ENCODE measurements around the gene APC.

The APC gene

GRCh38 chr5:112697322-112697721 is 40.4 kb upstream of the APC start:
- no peak overlapping the region for H3K4me3 ChIP-seq (ENCODE audit: low read depth in 1 of 2, low read length in 2 of 2)
- H3K9me3 ChIP-seq (ENCODE audit: control insufficient read depth in 1 of 2, low read length in 2 of 2): no peaks in the 10 kb centered on the region
- no peaks in the 10 kb centered on the region for H3K4me1 ChIP-seq (ENCODE audit: control insufficient read depth in 1 of 2, insufficient read depth in 2 of 2, low read length in 2 of 2)
- no peak overlapping the region for H3K27ac ChIP-seq (ENCODE audit: low read depth, low read length)
- no peak overlapping the region for H3K9ac ChIP-seq (ENCODE audit: low read depth in 1 of 2, low read length in 2 of 2)
- H3K27me3 ChIP-seq (ENCODE audit: control insufficient read depth in 1 of 2, insufficient read depth in 2 of 2, low read length in 2 of 2): no peaks in the 10 kb centered on the region
- H3K36me3 ChIP-seq (ENCODE audit: control insufficient read depth in 1 of 2, insufficient read depth in 2 of 2, low read length in 2 of 2): no peaks in the 10 kb centered on the region

- Histone ChIP-seq H3K27me3 (ENCODE audit: control insufficient read depth in 1 of 2, insufficient read depth in 2 of 2, low read length in 2 of 2) (no peaks in the 10 kb centered on the region), H3K27ac (ENCODE audit: low read depth, low read length) (no peak overlapping the region), H3K4me3 (ENCODE audit: low read depth in 1 of 2, low read length in 2 of 2) (no peak overlapping the region), H3K9ac (ENCODE audit: low read depth in 1 of 2, low read length in 2 of 2) (no peak overlapping the region), H3K4me1 (ENCODE audit: control insufficient read depth in 1 of 2, insufficient read depth in 2 of 2, low read length in 2 of 2) (no peaks in the 10 kb centered on the region), H3K9me3 (ENCODE audit: control insufficient read depth in 1 of 2, low read length in 2 of 2) (no peaks in the 10 kb centered on the region), H3K36me3 (ENCODE audit: control insufficient read depth in 1 of 2, insufficient read depth in 2 of 2, low read length in 2 of 2) (no peaks in the 10 kb centered on the region)
These were observed 39.9 kb upstream of the APC start for GRCh38 chr5:112697833-112698232.

DNA sequence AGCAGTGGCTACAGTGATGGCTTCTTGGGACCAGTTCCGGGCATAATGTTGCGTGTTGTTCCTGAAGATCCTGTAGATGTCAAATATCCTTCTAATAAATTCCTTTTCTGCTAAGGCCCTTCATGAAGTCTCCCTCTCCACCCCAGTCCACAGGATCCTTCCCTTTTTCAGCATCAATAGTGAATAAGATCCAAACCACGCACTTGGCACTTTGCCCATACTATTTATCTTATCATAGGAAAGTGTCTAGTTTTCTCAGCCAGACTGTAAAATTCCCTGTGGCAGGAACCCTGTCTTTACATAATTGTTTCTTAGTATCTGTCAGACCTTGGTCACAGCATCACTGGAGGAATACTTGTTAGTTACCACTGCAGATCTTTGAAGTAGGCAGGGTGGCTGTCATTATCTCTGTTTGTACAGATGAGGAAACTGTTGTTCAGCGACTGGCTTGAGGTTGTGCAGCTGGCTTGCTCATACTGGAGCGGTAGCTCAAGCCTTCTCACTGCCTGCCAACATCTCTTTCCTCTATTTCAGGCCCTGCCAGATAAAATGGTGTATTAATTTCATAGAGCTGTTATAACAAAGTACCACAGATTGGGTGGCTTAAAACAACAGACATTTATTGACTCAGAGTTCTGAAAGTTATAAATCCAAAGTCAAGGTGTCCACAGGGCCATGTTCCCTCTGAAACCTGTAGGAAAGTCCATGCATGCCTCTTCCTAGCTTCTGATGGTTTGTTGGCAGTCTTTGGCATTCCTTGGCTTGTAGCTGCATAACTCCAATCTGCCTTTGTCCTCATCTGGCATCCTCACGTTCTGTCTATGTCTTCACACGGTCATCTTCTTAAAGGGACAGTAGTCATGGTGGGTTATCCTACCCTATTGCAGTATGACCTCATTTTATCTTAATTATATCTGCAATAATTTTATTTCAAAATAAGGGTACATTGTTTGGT is 33.5 kb upstream of the APC start:
- Histone ChIP-seq H3K4me3 (ENCODE audit: low read depth in 1 of 2, low read length in 2 of 2) (no peak overlapping the region), H3K27ac (ENCODE audit: low read depth, low read length) (no peak overlapping the region), H3K4me1 (ENCODE audit: control insufficient read depth in 1 of 2, insufficient read depth in 2 of 2, low read length in 2 of 2) (peaks cover 7 to 13% of the 10 kb centered on the region in 2 donors), H3K9ac (ENCODE audit: low read depth in 1 of 2, low read length in 2 of 2) (no peak overlapping the region), H3K27me3 (ENCODE audit: control insufficient read depth in 1 of 2, insufficient read depth in 2 of 2, low read length in 2 of 2) (no peaks in the 10 kb centered on the region), H3K9me3 (ENCODE audit: control insufficient read depth in 1 of 2, low read length in 2 of 2) (no peaks in the 10 kb centered on the region), H3K36me3 (ENCODE audit: control insufficient read depth in 1 of 2, insufficient read depth in 2 of 2, low read length in 2 of 2) (no peaks in the 10 kb centered on the region)

DNA sequence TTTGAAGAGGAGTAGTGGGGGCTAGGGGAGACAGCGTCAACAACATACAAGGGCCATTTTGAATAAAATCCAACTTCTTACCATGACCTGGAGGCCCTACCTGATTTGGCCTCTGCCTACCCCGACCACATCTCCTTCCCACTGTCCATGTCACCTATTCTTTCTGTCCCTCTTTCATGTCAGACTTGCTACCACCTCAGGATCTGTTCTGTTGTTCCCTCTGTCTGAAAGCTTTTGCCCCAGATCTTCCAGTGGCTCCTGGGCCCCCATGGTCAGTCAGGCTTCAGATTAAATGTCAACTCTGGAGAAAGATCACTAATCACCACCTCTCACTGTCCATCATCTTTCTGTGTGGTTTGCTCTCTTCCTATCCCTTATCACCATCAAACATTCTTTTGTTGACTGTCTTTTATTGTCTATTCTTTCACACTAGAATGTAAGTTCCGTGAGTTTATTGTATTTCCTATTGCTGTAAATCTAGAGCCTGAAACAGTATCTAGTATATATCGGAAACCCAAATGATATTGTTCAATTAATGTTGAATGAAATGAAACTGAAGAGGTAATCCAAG is 31.2 kb upstream of the APC start:
- H3K9me3 ChIP-seq (ENCODE audit: control insufficient read depth in 1 of 2, low read length in 2 of 2): no peaks in the 10 kb centered on the region
- peak overlapping the region; percentile 69 to 86 for H3K9ac ChIP-seq (ENCODE audit: low read depth in 1 of 2, low read length in 2 of 2)
- peak overlapping the region; percentile 86 to 98 for H3K4me3 ChIP-seq (ENCODE audit: low read depth in 1 of 2, low read length in 2 of 2)
- H3K36me3 ChIP-seq (ENCODE audit: control insufficient read depth in 1 of 2, insufficient read depth in 2 of 2, low read length in 2 of 2): no peaks in the 10 kb centered on the region
- no peak overlapping the region for H3K27ac ChIP-seq (ENCODE audit: low read depth, low read length)
- H3K27me3 ChIP-seq (ENCODE audit: control insufficient read depth in 1 of 2, insufficient read depth in 2 of 2, low read length in 2 of 2): no peaks in the 10 kb centered on the region
- H3K4me1 ChIP-seq (ENCODE audit: control insufficient read depth in 1 of 2, insufficient read depth in 2 of 2, low read length in 2 of 2): peaks cover 17 to 25% of the 10 kb centered on the region in 2 donors

GRCh38 chr5:112707187-112708102 is 30.2 kb upstream of the APC start:
- Histone ChIP-seq H3K4me3 (ENCODE audit: low read depth in 1 of 2, low read length in 2 of 2) (peak overlapping the region; percentile 86 to 98), H3K27me3 (ENCODE audit: control insufficient read depth in 1 of 2, insufficient read depth in 2 of 2, low read length in 2 of 2) (no peaks in the 10 kb centered on the region), H3K27ac (ENCODE audit: low read depth, low read length) (peak overlapping the region; percentile 79), H3K36me3 (ENCODE audit: control insufficient read depth in 1 of 2, insufficient read depth in 2 of 2, low read length in 2 of 2) (no peaks in the 10 kb centered on the region), H3K4me1 (ENCODE audit: control insufficient read depth in 1 of 2, insufficient read depth in 2 of 2, low read length in 2 of 2) (peaks cover 17 to 27% of the 10 kb centered on the region in 2 donors), H3K9ac (ENCODE audit: low read depth in 1 of 2, low read length in 2 of 2) (peak overlapping the region; percentile 86 to 97), H3K9me3 (ENCODE audit: control insufficient read depth in 1 of 2, low read length in 2 of 2) (no peaks in the 10 kb centered on the region)

- Histone ChIP-seq H3K9ac (ENCODE audit: low read depth in 1 of 2, low read length in 2 of 2) (peak overlapping the region; percentile 86 to 97), H3K27ac (ENCODE audit: low read depth, low read length) (peak overlapping the region; percentile 79)
These were observed 29.5 kb upstream of the APC start for GRCh38 chr5:112708103-112708622.

GRCh38 chr5:112709416-112709815 is 28.3 kb upstream of the APC start:
- Histone ChIP-seq H3K9ac (ENCODE audit: low read depth in 1 of 2, low read length in 2 of 2) (no peak overlapping the region), H3K4me3 (ENCODE audit: low read depth in 1 of 2, low read length in 2 of 2) (peak overlapping the region; percentile 86 to 98), H3K4me1 (ENCODE audit: control insufficient read depth in 1 of 2, insufficient read depth in 2 of 2, low read length in 2 of 2) (peaks cover 22 to 27% of the 10 kb centered on the region in 2 donors), H3K27me3 (ENCODE audit: control insufficient read depth in 1 of 2, insufficient read depth in 2 of 2, low read length in 2 of 2) (no peaks in the 10 kb centered on the region), H3K27ac (ENCODE audit: low read depth, low read length) (no peak overlapping the region), H3K9me3 (ENCODE audit: control insufficient read depth in 1 of 2, low read length in 2 of 2) (no peaks in the 10 kb centered on the region), H3K36me3 (ENCODE audit: control insufficient read depth in 1 of 2, insufficient read depth in 2 of 2, low read length in 2 of 2) (no peaks in the 10 kb centered on the region)

More at GRCh38 chr5:112708103-112708622, 29.5 kb upstream of the APC start:
- no peaks in the 10 kb centered on the region for H3K27me3 ChIP-seq (ENCODE audit: control insufficient read depth in 1 of 2, insufficient read depth in 2 of 2, low read length in 2 of 2)
- H3K4me3 ChIP-seq (ENCODE audit: low read depth in 1 of 2, low read length in 2 of 2): peak overlapping the region; percentile 86 to 98
- peaks cover 18 to 27% of the 10 kb centered on the region in 2 donors for H3K4me1 ChIP-seq (ENCODE audit: control insufficient read depth in 1 of 2, insufficient read depth in 2 of 2, low read length in 2 of 2)
- no peaks in the 10 kb centered on the region for H3K9me3 ChIP-seq (ENCODE audit: control insufficient read depth in 1 of 2, low read length in 2 of 2)
- H3K36me3 ChIP-seq (ENCODE audit: control insufficient read depth in 1 of 2, insufficient read depth in 2 of 2, low read length in 2 of 2): no peaks in the 10 kb centered on the region

DNA sequence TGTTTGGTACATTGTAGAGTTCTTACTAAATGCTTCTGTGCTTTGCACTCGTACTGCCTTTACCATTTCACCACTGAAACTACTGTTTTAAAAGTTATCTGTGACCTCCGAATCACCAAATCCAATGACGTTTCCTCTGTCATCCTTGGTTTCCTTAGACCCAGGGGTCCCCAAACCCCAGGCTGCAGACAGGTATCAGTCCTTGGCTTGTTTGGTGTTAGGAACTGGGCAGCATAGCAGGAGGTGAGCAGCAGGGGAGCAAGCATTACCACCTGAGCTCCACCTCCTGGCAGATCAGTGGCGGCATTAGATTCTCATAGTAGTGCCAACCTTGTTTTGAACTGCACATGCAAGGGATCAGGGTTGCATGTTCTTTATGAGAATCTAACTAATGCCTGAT is 26.8 kb upstream of the APC start:
- H3K4me3 ChIP-seq (ENCODE audit: low read depth in 1 of 2, low read length in 2 of 2): no peak overlapping the region
- no peaks in the 10 kb centered on the region for H3K27me3 ChIP-seq (ENCODE audit: control insufficient read depth in 1 of 2, insufficient read depth in 2 of 2, low read length in 2 of 2)
- H3K4me1 ChIP-seq (ENCODE audit: control insufficient read depth in 1 of 2, insufficient read depth in 2 of 2, low read length in 2 of 2): peaks cover 22 to 27% of the 10 kb centered on the region in 2 donors
- no peaks in the 10 kb centered on the region for H3K36me3 ChIP-seq (ENCODE audit: control insufficient read depth in 1 of 2, insufficient read depth in 2 of 2, low read length in 2 of 2)
- H3K9ac ChIP-seq (ENCODE audit: low read depth in 1 of 2, low read length in 2 of 2): no peak overlapping the region
- H3K9me3 ChIP-seq (ENCODE audit: control insufficient read depth in 1 of 2, low read length in 2 of 2): no peaks in the 10 kb centered on the region
- H3K27ac ChIP-seq (ENCODE audit: low read depth, low read length): no peak overlapping the region

DNA sequence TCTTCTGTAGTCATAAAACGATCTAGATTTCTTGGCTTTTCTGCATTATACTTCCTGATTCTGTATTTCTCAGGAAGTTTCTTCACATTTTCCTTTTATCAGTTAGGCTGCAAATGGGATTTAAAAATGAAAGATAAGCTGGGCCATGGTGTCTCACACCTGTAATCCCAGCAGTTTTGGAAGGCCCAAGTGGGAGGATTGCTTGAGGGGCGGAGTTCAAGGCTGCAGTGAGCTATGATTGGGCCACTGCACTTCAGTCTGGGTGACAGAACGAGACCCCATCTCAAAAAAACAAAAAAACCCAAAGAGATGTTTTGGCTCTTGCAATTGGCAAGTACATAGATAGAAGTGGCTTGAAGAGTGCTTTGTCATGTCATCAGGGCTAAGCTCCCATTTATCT is 26.2 kb upstream of the APC start:
- no peaks in the 10 kb centered on the region for H3K27me3 ChIP-seq (ENCODE audit: control insufficient read depth in 1 of 2, insufficient read depth in 2 of 2, low read length in 2 of 2)
- H3K27ac ChIP-seq (ENCODE audit: low read depth, low read length): no peak overlapping the region
- no peak overlapping the region for H3K4me3 ChIP-seq (ENCODE audit: low read depth in 1 of 2, low read length in 2 of 2)
- H3K36me3 ChIP-seq (ENCODE audit: control insufficient read depth in 1 of 2, insufficient read depth in 2 of 2, low read length in 2 of 2): no peaks in the 10 kb centered on the region
- H3K9ac ChIP-seq (ENCODE audit: low read depth in 1 of 2, low read length in 2 of 2): no peak overlapping the region
- peaks cover 22 to 26% of the 10 kb centered on the region in 2 donors for H3K4me1 ChIP-seq (ENCODE audit: control insufficient read depth in 1 of 2, insufficient read depth in 2 of 2, low read length in 2 of 2)
- no peaks in the 10 kb centered on the region for H3K9me3 ChIP-seq (ENCODE audit: control insufficient read depth in 1 of 2, low read length in 2 of 2)
